ENCODE results near the gene ENPP5.
"Not testable (repeated sequence)": the region's sequence is repeated elsewhere in the genome, so short reads cannot be mapped to it uniquely, and the experiment has no call there.

The ENPP5 gene

GRCh38 chr6:46156701-46157100 is 14.1 kb downstream of the ENPP5 start:
- no peak for ATAC-seq
- TF ChIP-seq TCF4 (CRISPR knock-in tag; IDR thresholded peaks at IDR 0.05; ENCODE audit: borderline replicate concordance) (no peak), ZFP30 (CRISPR knock-in tag; IDR thresholded peaks at IDR 0.05) (no peak), ZFP3 (CRISPR knock-in tag; IDR thresholded peaks at IDR 0.05) (no peak), ZC3H10 (CRISPR knock-in tag; IDR thresholded peaks at IDR 0.05) (no peak), PPARA (CRISPR knock-in tag; IDR thresholded peaks at IDR 0.05; ENCODE audit: borderline replicate concordance) (no peak), ARNTL (CRISPR knock-in tag; IDR thresholded peaks at IDR 0.05; ENCODE audit: borderline replicate concordance, low read depth) (no peak), PATZ1 (CRISPR knock-in tag; IDR thresholded peaks at IDR 0.05; ENCODE audit: borderline replicate concordance) (no peak)

GRCh38 chr6:46149066-46149465 is 21.7 kb downstream of the ENPP5 start:
- not testable (repeated sequence) for ATAC-seq

- no peak for ATAC-seq
- TF ChIP-seq SNAI2 (CRISPR knock-in tag; IDR thresholded peaks at IDR 0.05) (no peak), ESRRG (CRISPR knock-in tag; IDR thresholded peaks at IDR 0.05) (no peak), ZNF565 (CRISPR knock-in tag; conservative IDR thresholded peaks at IDR 0.05; ENCODE audit: low read depth) (no peak), CSRNP3 (CRISPR knock-in tag; IDR thresholded peaks at IDR 0.05) (no peak), OSR1 (CRISPR knock-in tag; IDR thresholded peaks at IDR 0.05) (no peak), TSHZ2 (CRISPR knock-in tag; IDR thresholded peaks at IDR 0.05) (no peak), CREB5 (CRISPR knock-in tag; IDR thresholded peaks at IDR 0.05; ENCODE audit: low read depth) (no peak), POU6F1 (CRISPR knock-in tag; IDR thresholded peaks at IDR 0.05; ENCODE audit: borderline replicate concordance, low read depth) (no peak), TCF4 (CRISPR knock-in tag; IDR thresholded peaks at IDR 0.05; ENCODE audit: borderline replicate concordance) (no peak), CSDC2 (CRISPR knock-in tag; IDR thresholded peaks at IDR 0.05) (no peak), ZFP3 (CRISPR knock-in tag; IDR thresholded peaks at IDR 0.05) (no peak), ZC3H10 (CRISPR knock-in tag; IDR thresholded peaks at IDR 0.05) (no peak), PPARA (CRISPR knock-in tag; IDR thresholded peaks at IDR 0.05; ENCODE audit: borderline replicate concordance) (no peak), ARNTL (CRISPR knock-in tag; IDR thresholded peaks at IDR 0.05; ENCODE audit: borderline replicate concordance, low read depth) (no peak), BACH2 (CRISPR knock-in tag; IDR thresholded peaks at IDR 0.05; ENCODE audit: borderline replicate concordance) (no peak), TOX (CRISPR knock-in tag; IDR thresholded peaks at IDR 0.05; ENCODE audit: borderline replicate concordance) (no peak), ZFP30 (CRISPR knock-in tag; IDR thresholded peaks at IDR 0.05) (no peak)
Measured at GRCh38 chr6:46144270-46144669, 26.5 kb downstream of the ENPP5 start.

- ATAC-seq: no peak
- TF ChIP-seq TCF4 (CRISPR knock-in tag; IDR thresholded peaks at IDR 0.05; ENCODE audit: borderline replicate concordance): no peak
- TF ChIP-seq POU6F1 (CRISPR knock-in tag; IDR thresholded peaks at IDR 0.05; ENCODE audit: borderline replicate concordance, low read depth): no peak
- TF ChIP-seq PATZ1 (CRISPR knock-in tag; IDR thresholded peaks at IDR 0.05; ENCODE audit: borderline replicate concordance): no peak
- no peak for TF ChIP-seq ZFP30 (CRISPR knock-in tag; IDR thresholded peaks at IDR 0.05)
- TF ChIP-seq TOX (CRISPR knock-in tag; IDR thresholded peaks at IDR 0.05; ENCODE audit: borderline replicate concordance): no peak
- no peak for TF ChIP-seq CREB5 (CRISPR knock-in tag; IDR thresholded peaks at IDR 0.05; ENCODE audit: low read depth)
- TF ChIP-seq ARNTL (CRISPR knock-in tag; IDR thresholded peaks at IDR 0.05; ENCODE audit: borderline replicate concordance, low read depth): no peak
- TF ChIP-seq ZNF70 (CRISPR knock-in tag; IDR thresholded peaks at IDR 0.05): no peak
- TF ChIP-seq RARB (CRISPR knock-in tag; IDR thresholded peaks at IDR 0.05): no peak
- no peak for TF ChIP-seq ESRRG (CRISPR knock-in tag; IDR thresholded peaks at IDR 0.05)
- no peak for TF ChIP-seq ZFP3 (CRISPR knock-in tag; IDR thresholded peaks at IDR 0.05)
- no peak for TF ChIP-seq GLIS3 (CRISPR knock-in tag; IDR thresholded peaks at IDR 0.05)
Measured at GRCh38 chr6:46138281-46138680, 32.5 kb downstream of the ENPP5 start.

Data from SK-N-SH treated with all-trans-retinoic acid at 6 μM for 48 hours (cell line).